HFFc6 (cell line): Measurements from ENCODE around the gene CPED1. TPM values are rescaled to one million over a fixed set of nuclear protein-coding genes. Genes with fewer than 3 reads are reported as not detected.

ENCODE experiments used
- DNase-seq: peaks from one replicate; pipeline ENCODE4 v3.0.0-alpha.2; 2018
- H3K27ac Mint-ChIP-seq: 2 replicates; pipeline ENCODE4 v1.8.0; 2020; ENCODE audit warnings: mild to moderate bottlenecking, mixed read lengths
- H3K27me3 Mint-ChIP-seq: 2 replicates; pipeline ENCODE4 v1.8.0; 2021; ENCODE audit warnings: mild to moderate bottlenecking, moderate library complexity, mixed read lengths; ENCODE audit not compliant: insufficient read depth
- H3K36me3 Mint-ChIP-seq: 2 replicates; pipeline ENCODE4 v1.8.0; 2021; ENCODE audit warnings: low read depth, mixed read lengths
- H3K4me1 Mint-ChIP-seq: 2 replicates; pipeline ENCODE4 v1.8.0; 2020; ENCODE audit warnings: low read depth, mixed read lengths
- H3K4me3 Mint-ChIP-seq: 2 replicates; pipeline ENCODE4 v1.8.0; 2020; ENCODE audit warnings: mild to moderate bottlenecking, moderate library complexity, mixed read lengths
- H3K9me3 Mint-ChIP-seq: 2 replicates; pipeline ENCODE4 v1.8.0; 2020; ENCODE audit warnings: mild to moderate bottlenecking, mixed read lengths
- total RNA-seq, 6 experiments: library from RNA; stranded (reverse); fragmentation: NEBNext Ultra II Directional; extraction: Animal tissue kit (Norgen Biotek cat#: 25700); gene quantifications; 2 replicates in 1 of 6; 3 replicates in 5 of 6; pipeline ENCODE4 v1.2.3, GENCODE V29; 2021
- TF ChIP-seq, protein P1 (sequence below): fragments of 200-600 bp; sonication (generic); IDR thresholded peaks from 2 replicates; pipeline ENCODE4 v1.5.0; 2021; ENCODE audit warnings: antibody characterized with exemption, mild to moderate bottlenecking

The CPED1 gene
- total RNA-seq, 6 experiments from 2014 or later = 85.0 to 112 (median 95.9) TPM

GRCh38 chr7:121166916-121167315, 178.4 kb downstream of the CPED1 start:
- H3K9me3 Mint-ChIP-seq = no peaks in the 10 kb centered on the region
- no peak for DNase-seq

DNA sequence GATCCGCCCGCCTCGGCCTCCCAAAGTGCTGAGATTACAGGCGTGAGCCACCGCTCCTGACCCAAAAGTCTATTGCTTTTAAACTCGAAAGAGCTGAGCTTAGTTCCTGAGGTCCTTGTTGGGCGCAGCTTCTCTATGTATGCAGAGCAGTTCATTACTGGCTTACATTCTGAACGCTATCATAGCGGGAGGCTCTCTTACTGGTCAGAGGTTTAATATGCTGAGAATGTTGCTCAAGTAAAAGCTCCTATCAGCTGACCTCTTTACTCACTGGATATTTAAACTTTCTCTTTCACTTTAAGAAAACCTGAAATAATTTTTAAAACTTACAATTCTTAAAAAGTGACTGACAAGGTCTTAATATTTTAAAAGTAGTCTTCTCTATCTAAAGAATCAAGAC, 179.5 kb downstream of the CPED1 start:
- no peaks in the 10 kb centered on the region; the same call in 1 of the 2 replicates for H3K36me3 Mint-ChIP-seq
- H3K9me3 Mint-ChIP-seq = no peaks in the 10 kb centered on the region
- no peak overlapping the region for H3K4me3 Mint-ChIP-seq
- H3K4me1 Mint-ChIP-seq = no peaks in the 10 kb centered on the region
- TF ChIP-seq, protein P1, sequence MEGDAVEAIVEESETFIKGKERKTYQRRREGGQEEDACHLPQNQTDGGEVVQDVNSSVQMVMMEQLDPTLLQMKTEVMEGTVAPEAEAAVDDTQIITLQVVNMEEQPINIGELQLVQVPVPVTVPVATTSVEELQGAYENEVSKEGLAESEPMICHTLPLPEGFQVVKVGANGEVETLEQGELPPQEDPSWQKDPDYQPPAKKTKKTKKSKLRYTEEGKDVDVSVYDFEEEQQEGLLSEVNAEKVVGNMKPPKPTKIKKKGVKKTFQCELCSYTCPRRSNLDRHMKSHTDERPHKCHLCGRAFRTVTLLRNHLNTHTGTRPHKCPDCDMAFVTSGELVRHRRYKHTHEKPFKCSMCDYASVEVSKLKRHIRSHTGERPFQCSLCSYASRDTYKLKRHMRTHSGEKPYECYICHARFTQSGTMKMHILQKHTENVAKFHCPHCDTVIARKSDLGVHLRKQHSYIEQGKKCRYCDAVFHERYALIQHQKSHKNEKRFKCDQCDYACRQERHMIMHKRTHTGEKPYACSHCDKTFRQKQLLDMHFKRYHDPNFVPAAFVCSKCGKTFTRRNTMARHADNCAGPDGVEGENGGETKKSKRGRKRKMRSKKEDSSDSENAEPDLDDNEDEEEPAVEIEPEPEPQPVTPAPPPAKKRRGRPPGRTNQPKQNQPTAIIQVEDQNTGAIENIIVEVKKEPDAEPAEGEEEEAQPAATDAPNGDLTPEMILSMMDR = no peak
- DNase-seq = no peak
- H3K27ac Mint-ChIP-seq = no peak overlapping the region
- H3K27me3 Mint-ChIP-seq = no peaks in the 10 kb centered on the region

More at GRCh38 chr7:121166916-121167315, 178.4 kb downstream of the CPED1 start:
- Mint-ChIP-seq H3K27me3 (no peaks in the 10 kb centered on the region), H3K27ac (no peak overlapping the region), H3K36me3 (no peaks in the 10 kb centered on the region; the same call in 1 of the 2 replicates), H3K4me1 (peaks cover 9% of the 10 kb centered on the region), H3K4me3 (no peak overlapping the region)
- TF ChIP-seq, protein P1 = no peak

DNA sequence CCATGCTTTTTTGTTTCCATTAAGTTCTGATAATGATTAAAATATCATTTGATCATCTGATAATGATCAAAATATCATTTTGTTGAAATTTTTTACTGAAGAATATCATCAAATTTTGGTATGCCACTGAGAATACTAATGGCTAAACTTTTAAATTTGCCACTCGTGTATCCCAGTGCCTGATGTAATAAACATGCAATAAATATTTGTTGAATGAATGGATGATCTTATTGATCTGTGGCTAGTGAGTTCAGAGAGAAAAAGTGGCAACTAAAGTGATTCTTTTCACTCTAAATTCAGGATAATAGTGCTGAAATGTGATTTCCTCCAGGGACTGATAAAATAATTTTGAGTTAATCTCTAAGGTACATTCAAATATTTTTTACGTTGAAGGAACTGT, 181.0 kb downstream of the CPED1 start:
- TF ChIP-seq, protein P1 = no peak
- DNase-seq = no peak
- Mint-ChIP-seq H3K36me3 (peaks cover 6% of the 10 kb centered on the region), H3K27me3 (no peaks in the 10 kb centered on the region), H3K9me3 (no peaks in the 10 kb centered on the region), H3K4me1 (no peaks in the 10 kb centered on the region), H3K27ac (no peak overlapping the region), H3K4me3 (no peak overlapping the region)

GRCh38 chr7:121172484-121172883, 184.0 kb downstream of the CPED1 start:
- Mint-ChIP-seq H3K27me3 (no peaks in the 10 kb centered on the region), H3K36me3 (peaks cover 6% of the 10 kb centered on the region; the same call in 1 of the 2 replicates), H3K27ac (no peak overlapping the region), H3K4me3 (no peak overlapping the region), H3K9me3 (no peaks in the 10 kb centered on the region), H3K4me1 (no peaks in the 10 kb centered on the region)
- no peak for DNase-seq
- TF ChIP-seq, protein P1 = no peak

DNA sequence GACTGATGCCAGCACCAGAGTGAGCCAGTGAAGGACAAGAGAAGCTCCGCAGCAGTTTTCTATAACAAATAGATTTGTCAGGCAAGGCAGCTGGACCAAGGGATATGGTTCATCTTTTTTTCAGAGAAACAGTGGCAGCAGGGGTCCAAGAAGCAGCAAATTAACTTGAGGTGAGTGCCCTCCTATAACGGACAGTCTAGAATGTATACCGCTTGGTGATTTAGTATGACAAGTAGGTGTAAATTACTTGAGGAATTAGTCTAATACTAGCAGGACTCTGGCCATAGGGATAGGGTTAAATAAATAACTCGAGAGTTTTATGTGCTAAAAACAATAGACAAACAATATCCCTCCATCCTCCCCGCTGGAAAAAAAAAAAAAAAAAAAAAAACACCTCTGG, 187.3 kb downstream of the CPED1 start:
- Mint-ChIP-seq H3K36me3 (peaks cover 22% of the 10 kb centered on the region), H3K9me3 (no peaks in the 10 kb centered on the region), H3K27me3 (no peaks in the 10 kb centered on the region), H3K4me1 (peaks cover 16% of the 10 kb centered on the region), H3K4me3 (no peak overlapping the region), H3K27ac (no peak overlapping the region)
- no peak for DNase-seq
- TF ChIP-seq, protein P1 = no peak

DNA sequence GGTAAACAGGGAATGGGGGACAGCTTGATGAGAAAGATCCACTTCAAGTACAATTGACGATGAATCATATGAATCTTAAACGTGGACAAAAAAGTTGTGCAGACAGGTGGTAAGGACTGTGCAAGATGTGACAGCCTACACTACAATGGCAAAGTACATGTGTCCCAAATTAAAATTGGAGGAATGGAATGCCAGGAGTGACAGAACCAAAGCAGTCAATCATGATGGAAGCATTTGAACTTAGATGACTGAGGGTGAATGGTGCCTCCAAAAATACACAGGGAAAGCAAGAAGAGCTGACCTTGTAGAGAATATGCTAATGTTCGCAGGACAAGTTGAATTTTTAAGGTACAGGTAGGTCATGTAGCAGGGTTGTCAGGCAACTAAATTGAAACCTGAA, 189.9 kb downstream of the CPED1 start:
- no peaks in the 10 kb centered on the region for H3K9me3 Mint-ChIP-seq
- no peak overlapping the region for H3K4me3 Mint-ChIP-seq
- TF ChIP-seq, protein P1 = no peak
- no peak overlapping the region for H3K27ac Mint-ChIP-seq
- no peak for DNase-seq
- no peaks in the 10 kb centered on the region for H3K27me3 Mint-ChIP-seq
- H3K36me3 Mint-ChIP-seq = peaks cover 18% of the 10 kb centered on the region
- peaks cover 37% of the 10 kb centered on the region for H3K4me1 Mint-ChIP-seq
